Frontal cortex (tissue), 4 donors: ENCODE results near the gene CABP1. TPM values are rescaled to one million over a fixed set of nuclear protein-coding genes. Genes with fewer than 3 reads are reported as not detected.
A peak's percentile ranks its signal among the peaks of the same experiment; 100 is the strongest.

Source experiments
- DNase-seq, 2 donors: peaks; one replicate each; pipeline ENCODE4 v3.0.0; 2012; ENCODE audit warnings: low spot score in 2 of 2
- FAIRE-seq: peaks from 2 replicates; lab custom pipeline; 2012; peaks lifted over from hg19 to GRCh38; lab: Jason Lieb, UNC
- total RNA-seq: library from RNA; depleted of rRNA; stranded (reverse); fragments of >200 nt; gene quantifications from one replicate; pipeline ENCODE4 v1.2.3, GENCODE V29; 2014
- donor health status: control.
- donor health status: control.
- donor health status: control.

Gene CABP1
- total RNA-seq, 1 donor from 2014 or later, result 2.0 TPM

- DNase-seq (no peak), FAIRE-seq (no peak)
Observed at GRCh38 chr12:120689397-120690082, 49.1 kb downstream of the CABP1 start.

GRCh38 chr12:120690083-120690450, 49.6 kb downstream of the CABP1 start:
- no peak for DNase-seq
- FAIRE-seq, result no peak

GRCh38 chr12:120690978-120691377, 50.6 kb downstream of the CABP1 start:
- DNase-seq (no peak), FAIRE-seq (no peak)

GRCh38 chr12:120692524-120693033, 52.2 kb downstream of the CABP1 start:
- FAIRE-seq (no peak), DNase-seq (no peak)

- no peak for FAIRE-seq
Observed at GRCh38 chr12:120693848-120694247, 53.4 kb downstream of the CABP1 start.

GRCh38 chr12:120696626-120697025, 56.2 kb downstream of the CABP1 start:
- FAIRE-seq (no peak), DNase-seq (no peak)

More at GRCh38 chr12:120693848-120694247, 53.4 kb downstream of the CABP1 start:
- no peak for DNase-seq

GRCh38 chr12:120697344-120697743, 56.9 kb downstream of the CABP1 start:
- DNase-seq (no peak), FAIRE-seq (no peak)

GRCh38 chr12:120698665-120699064, 58.2 kb downstream of the CABP1 start:
- FAIRE-seq (no peak), DNase-seq (no peak)

- FAIRE-seq, result no peak
- DNase-seq, result no peak
Observed at GRCh38 chr12:120699553-120699952, 59.1 kb downstream of the CABP1 start.

- FAIRE-seq, result no peak
- DNase-seq, result no peak
Observed at GRCh38 chr12:120700886-120701285, 60.5 kb downstream of the CABP1 start.

GRCh38 chr12:120702637-120703036, 62.2 kb downstream of the CABP1 start:
- FAIRE-seq, result no peak
- no peak for DNase-seq

- FAIRE-seq, result no peak
- DNase-seq, result no peak
Observed at GRCh38 chr12:120703311-120703942, 63.0 kb downstream of the CABP1 start.

- no peak for FAIRE-seq
- no peak for DNase-seq
Observed at GRCh38 chr12:120705618-120706017, 65.2 kb downstream of the CABP1 start.

GRCh38 chr12:120706029-120706428, 65.6 kb downstream of the CABP1 start:
- DNase-seq (no peak), FAIRE-seq (no peak)

GRCh38 chr12:120708651-120709050, 68.2 kb downstream of the CABP1 start:
- FAIRE-seq (no peak), DNase-seq (no peak)

GRCh38 chr12:120710031-120710804, 69.8 kb downstream of the CABP1 start, which contains the start of gene UNC119B:
UNC119B (plus strand) TSS chr12:120710458; CDS start chr12:120710475, 17 bp downstream.
- peak; percentile 86 to 90 for DNase-seq
- FAIRE-seq, result no peak

- FAIRE-seq, result no peak
Observed at GRCh38 chr12:120710805-120711296, 70.4 kb downstream of the CABP1 start.

GRCh38 chr12:120711411-120711810, 71.0 kb downstream of the CABP1 start:
- FAIRE-seq (no peak), DNase-seq (no peak)

More at GRCh38 chr12:120710805-120711296, 70.4 kb downstream of the CABP1 start:
- peak in 1 of 2 donors; percentile 27 for DNase-seq

- no peak for FAIRE-seq
- DNase-seq, result no peak
Observed at GRCh38 chr12:120712610-120713009, 72.2 kb downstream of the CABP1 start.

- DNase-seq (peak; percentile 69 to 75), FAIRE-seq (no peak)
Observed at GRCh38 chr12:120713861-120714482, 73.5 kb downstream of the CABP1 start.
